ENCODE measurements around the gene SEMA5A.

- TF ChIP-seq EZH2phosphoT487 (IDR thresholded peaks at IDR 0.05; ENCODE audit: low read length): no peak
- TF ChIP-seq CTCF (IDR thresholded peaks at IDR 0.05; ENCODE audit: low read length): no peak
These were observed 210.6 kb downstream of the SEMA5A start for GRCh38 chr5:9335269-9335668.

Measured in MM.1S (cell line).